Measurements from ENCODE around the gene RAB13. TPM values are rescaled to one million over a fixed set of nuclear protein-coding genes. Genes with fewer than 3 reads are reported as not detected.

RAB13 gene
- total and polyA plus RNA-seq, 12 donors = 42.9 to 114 (median 58.1) TPM

DNA sequence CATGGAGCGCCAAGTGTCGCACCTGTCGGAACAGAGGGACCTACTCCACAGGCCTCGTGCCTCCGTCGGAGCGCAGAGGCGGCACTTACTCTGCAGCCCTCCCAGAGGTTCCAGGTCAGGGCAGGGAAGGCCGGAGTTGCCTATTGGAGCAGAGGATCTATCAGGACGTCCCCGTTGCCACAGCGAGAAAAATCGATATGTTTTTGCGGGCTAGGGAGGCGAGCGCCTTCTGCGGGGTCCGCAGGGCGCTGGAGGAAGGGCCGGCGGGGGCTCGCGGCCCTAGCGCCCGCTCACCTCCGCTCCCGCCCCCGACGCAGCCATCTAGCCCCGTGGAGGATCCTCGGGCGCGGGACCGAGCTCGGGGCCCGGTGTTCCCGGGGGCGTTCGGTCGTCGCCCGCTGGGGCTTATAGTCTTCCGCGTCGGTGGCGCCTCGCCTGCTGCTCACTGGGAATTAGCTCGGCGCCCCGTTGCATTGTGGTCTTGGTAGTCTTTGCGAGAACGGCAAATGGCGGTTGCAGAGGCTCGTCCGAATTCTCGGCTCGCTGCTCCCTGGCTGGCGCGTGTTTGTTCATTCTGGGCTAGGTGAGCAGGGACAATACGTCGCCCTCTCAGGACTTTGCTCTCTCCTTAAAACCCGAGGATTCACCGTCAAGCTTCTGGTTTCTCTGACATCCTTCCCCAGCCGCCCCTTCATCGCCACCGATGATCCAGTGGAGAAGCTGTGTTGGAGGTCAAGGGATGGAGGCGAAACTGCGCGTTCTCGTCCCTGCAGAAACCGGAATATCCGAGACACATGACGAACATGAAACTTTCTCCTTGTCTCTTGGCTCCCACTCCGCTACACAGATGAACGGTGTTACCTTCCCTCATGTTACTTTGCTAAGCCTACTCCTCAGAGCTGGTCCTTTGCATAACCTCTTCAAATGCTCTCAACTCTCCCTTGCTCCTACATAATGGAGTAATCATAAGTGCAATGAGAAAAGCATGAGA lies 8.6 kb downstream of the RAB13 start, which contains the start of gene JTB:
JTB (minus strand) TSS at position 425 of the 991 bp plus-strand sequence; CDS start at position 3, 422 bp downstream.
- H3K9me3 ChIP-seq = no peaks in the 10 kb centered on the region
- WGBS, 2 donors = 0 to 1% methylated on average over 72 to 75 of the region's 75 CpGs
- DNase-seq (peak; percentile 87 to 91), ATAC-seq (peak; percentile 93 to 97 (median 95))
- intact Hi-C loops (cut with DNase I) = no loop called here
- H3K36me3 ChIP-seq = peaks cover 0 to 71% (median 28%) of the 10 kb centered on the region in 9 donors
- H3K27ac ChIP-seq = peak within 1 kb of the TSS; percentile 79 to 98 (median 96)
- H3K4me3 ChIP-seq = peak within 1 kb of the TSS; percentile 69 to 99 (median 94)
- peaks cover 7 to 47% (median 19%) of the 10 kb centered on the region in 9 donors for H3K4me1 ChIP-seq
- H3K27me3 ChIP-seq = no peaks in the 10 kb centered on the region
- TF ChIP-seq CTCF (IDR thresholded peaks at IDR 0.05) = peak in 1 of 9 donors; percentile 11

DNA sequence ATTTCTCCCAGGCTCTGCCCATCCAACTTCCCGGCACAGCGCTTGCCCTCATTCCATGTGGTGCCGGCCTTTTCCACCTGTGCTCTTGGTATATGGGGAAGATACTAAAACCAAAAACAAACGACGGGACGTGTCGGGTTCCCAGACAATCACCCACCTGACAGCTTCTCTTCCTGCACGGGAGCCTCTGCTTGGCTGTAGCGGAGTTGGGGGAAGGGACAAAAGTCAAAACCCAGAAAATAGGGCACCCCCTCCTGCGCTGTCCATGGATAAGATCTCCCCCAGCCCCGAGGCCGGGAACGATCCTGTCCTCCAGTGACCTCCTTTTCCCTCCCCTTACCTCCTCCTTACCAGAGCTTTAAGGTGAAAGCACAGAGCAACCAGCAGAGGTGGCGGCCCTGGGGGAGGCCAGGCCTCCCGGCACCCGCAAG lies 9.3 kb downstream of the RAB13 start:
- Histone ChIP-seq H3K36me3 (peaks cover 0 to 66% (median 28%) of the 10 kb centered on the region in 9 donors), H3K4me1 (peaks cover 7 to 47% (median 19%) of the 10 kb centered on the region in 9 donors), H3K4me3 (peak overlapping the region; percentile 69 to 99 (median 94)), H3K27me3 (no peaks in the 10 kb centered on the region), H3K9me3 (no peaks in the 10 kb centered on the region), H3K27ac (peak overlapping the region; percentile 79 to 98 (median 96))
- no peak for TF ChIP-seq CTCF (IDR thresholded peaks at IDR 0.05)
- ATAC-seq (peak in 6 of 8 donors; percentile 2 to 13 (median 4)), DNase-seq (no peak)
- intact Hi-C loops (cut with DNase I) = no loop called here
- 0 to 1% methylated on average over 16 of the region's 16 CpGs for WGBS, 2 donors

DNA sequence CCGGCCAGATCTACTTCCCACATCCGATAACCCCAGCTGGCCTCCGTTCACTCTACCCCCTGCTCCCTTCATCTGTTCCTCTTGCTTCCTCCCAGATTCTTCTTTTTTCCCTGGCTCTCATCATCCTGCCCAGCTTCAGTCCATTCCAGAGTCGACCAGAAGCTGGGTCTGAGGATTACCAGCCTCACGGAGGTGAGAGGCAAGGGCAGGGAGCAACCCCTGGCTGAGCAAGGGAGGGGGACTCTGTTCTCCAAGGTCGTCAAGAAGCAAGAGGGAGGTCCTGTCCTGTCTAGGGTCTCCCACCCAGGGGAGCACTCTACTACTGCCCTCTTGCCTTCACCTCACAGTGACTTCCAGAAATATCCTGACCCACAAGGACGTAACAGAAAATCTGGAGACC lies 12.6 kb downstream of the RAB13 start:
- peaks cover 0 to 40% (median 28%) of the 10 kb centered on the region in 9 donors for H3K36me3 ChIP-seq
- WGBS, 2 donors = 81 to 82% methylated on average over 7 of the region's 7 CpGs
- DNase-seq (no peak), ATAC-seq (no peak)
- intact Hi-C loops (cut with DNase I) = no loop called here
- TF ChIP-seq CTCF (IDR thresholded peaks at IDR 0.05) = no peak
- H3K27me3 ChIP-seq = no peaks in the 10 kb centered on the region
- peaks cover 7 to 42% (median 19%) of the 10 kb centered on the region in 9 donors for H3K4me1 ChIP-seq
- no peak overlapping the region for H3K27ac ChIP-seq
- H3K9me3 ChIP-seq = no peaks in the 10 kb centered on the region
- H3K4me3 ChIP-seq = no peak overlapping the region

DNA sequence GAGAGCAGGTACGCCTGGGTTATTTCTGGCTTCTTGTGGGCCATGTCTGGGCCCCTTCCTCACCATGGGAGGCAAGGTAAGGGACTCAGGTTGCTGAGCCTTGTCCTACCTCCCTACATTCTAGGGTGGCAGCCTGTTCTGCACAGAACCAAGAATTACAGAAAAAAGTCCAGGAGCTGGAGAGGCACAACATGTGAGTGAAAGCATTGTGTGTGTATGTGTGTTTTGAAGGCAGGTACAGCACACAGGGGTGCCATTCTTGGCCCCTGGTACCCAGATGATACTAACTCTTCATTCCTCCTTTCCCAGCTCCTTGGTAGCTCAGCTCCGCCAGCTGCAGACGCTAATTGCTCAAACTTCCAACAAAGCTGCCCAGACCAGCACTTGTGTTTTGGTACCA lies 13.1 kb downstream of the RAB13 start:
- Histone ChIP-seq H3K36me3 (peaks cover 0 to 40% (median 28%) of the 10 kb centered on the region in 9 donors), H3K27ac (no peak overlapping the region), H3K4me1 (peaks cover 9 to 42% (median 20%) of the 10 kb centered on the region in 9 donors), H3K27me3 (no peaks in the 10 kb centered on the region), H3K9me3 (no peaks in the 10 kb centered on the region), H3K4me3 (no peak overlapping the region)
- TF ChIP-seq CTCF (IDR thresholded peaks at IDR 0.05) = no peak
- intact Hi-C loops (cut with DNase I) = no loop called here
- DNase-seq = no peak
- 90 to 95% methylated on average over 3 of the region's 3 CpGs for WGBS, 2 donors
- ATAC-seq = no peak

All from heart right ventricle (tissue), 16 donors.